ENCODE data around the gene LCOR. TPM values are rescaled to one million over a fixed set of nuclear protein-coding genes. Genes with fewer than 3 reads are reported as not detected.

LCOR gene
- total and polyA plus RNA-seq, 9 of the 15 experiments (the other 6 are each of a cell fraction or from before 2014, with no cell fraction given): 3.6 to 25.2 (median 14.4) TPM

GRCh38 chr10:96829029-96829773 is 2.9 kb upstream of the LCOR start (continued):
- peak; percentile 78 for TF ChIP-seq TAL1 (IDR thresholded peaks at IDR 0.05)
- TF ChIP-seq CSDE1 (IDR thresholded peaks at IDR 0.05): no peak
- TF ChIP-seq EP400 (IDR thresholded peaks at IDR 0.05): no peak
- no peak for TF ChIP-seq SNAPC5 (CRISPR knock-in tag; IDR thresholded peaks at IDR 0.05)
- no peak for TF ChIP-seq CTCFL (IDR thresholded peaks at IDR 0.05; ENCODE audit: borderline replicate concordance, insufficient read depth, low read depth, low read length, poor library complexity, severe bottlenecking)
- no peak for TF ChIP-seq ZNF764 (CRISPR knock-in tag; IDR thresholded peaks at IDR 0.05; ENCODE audit: low read depth)
- no peak for TF ChIP-seq TCF7 (IDR thresholded peaks at IDR 0.05; ENCODE audit: borderline replicate concordance)
- no peak for TF ChIP-seq KLF13 (tag; IDR thresholded peaks at IDR 0.05; ENCODE audit: borderline replicate concordance, low read depth)
- no peak for TF ChIP-seq NR0B1 (IDR thresholded peaks at IDR 0.05; ENCODE audit: partially characterized antibody)
- peak; percentile 75 for TF ChIP-seq CBFA2T2 (conservative IDR thresholded peaks at IDR 0.05)
- TF ChIP-seq KDM1A (IDR thresholded peaks at IDR 0.05): no peak; a peak in 1 of 4 replicates
- no peak for TF ChIP-seq SRSF1 (IDR thresholded peaks at IDR 0.05; ENCODE audit: low read depth, low read length)
- TF ChIP-seq DDX20 (tag; IDR thresholded peaks at IDR 0.05; ENCODE audit: low read depth): no peak
- no peak for TF ChIP-seq TAF15 (IDR thresholded peaks at IDR 0.05; ENCODE audit: low read depth, low read length)
- no peak for TF ChIP-seq DACH1 (IDR thresholded peaks at IDR 0.05; ENCODE audit: partially characterized antibody)
- no peak for TF ChIP-seq ZNF224 (CRISPR knock-in tag; IDR thresholded peaks at IDR 0.05)
- no peak for TF ChIP-seq MTF1 (CRISPR knock-in tag; IDR thresholded peaks at IDR 0.05; ENCODE audit: borderline replicate concordance)
- peak; percentile 51 for TF ChIP-seq L3MBTL2 (IDR thresholded peaks at IDR 0.05)
- no peak for TF ChIP-seq CHD4 (IDR thresholded peaks at IDR 0.05; ENCODE audit: insufficient read depth, insufficient replicate concordance, low read depth, low read length, poor library complexity, severe bottlenecking)
- no peak for TF ChIP-seq PTBP1 (IDR thresholded peaks at IDR 0.05; ENCODE audit: low read depth, low read length)
- TF ChIP-seq RFX1 (IDR thresholded peaks at IDR 0.05): peak; percentile 13; the same call in 1 of the 2 replicates
- no peak for TF ChIP-seq CBFB (CRISPR knock-in tag; IDR thresholded peaks at IDR 0.05)
- TF ChIP-seq HMG20B (CRISPR knock-in tag; IDR thresholded peaks at IDR 0.05): no peak
- TF ChIP-seq ARHGAP35 (IDR thresholded peaks at IDR 0.05; ENCODE audit: partially characterized antibody): no peak
- no peak for TF ChIP-seq MAFK (IDR thresholded peaks at IDR 0.05; ENCODE audit: low read length)
- no peak for TF ChIP-seq ZBTB26 (CRISPR knock-in tag; IDR thresholded peaks at IDR 0.05)
